ENCODE measurements around the gene MYBBP1A.

- TF ChIP-seq CTCF (IDR thresholded peaks at IDR 0.05; ENCODE audit: low read depth, low read length, poor library complexity, severe bottlenecking) (no peak), EZH2phosphoT487 (IDR thresholded peaks at IDR 0.05; ENCODE audit: borderline replicate concordance, low read length) (no peak)
These were observed 26.9 kb upstream of the MYBBP1A start for GRCh38 chr17:4582101-4582501.

Data from DOHH2 (cell line).